GM23248 (cell line): ENCODE results near the gene DTX3L. TPM values are rescaled to one million over a fixed set of nuclear protein-coding genes. Genes with fewer than 3 reads are reported as not detected.

Experiments
- DNase-seq: peaks from one replicate; pipeline ENCODE4 v3.0.0-alpha.2; 2015
- H2AFZ ChIP-seq: fragments of 200-600 bp; sonication (generic); 2 replicates; pipeline ENCODE4 v1.6.1; 2016; ENCODE audit warnings: antibody characterized with exemption
- H3F3A ChIP-seq: fragments of 200-600 bp; sonication (generic); 2 replicates; pipeline ENCODE4 v1.6.1; 2016; ENCODE audit warnings: mild to moderate bottlenecking, antibody characterized with exemption, mixed run types; ENCODE audit not compliant: insufficient read depth
- H3K27ac ChIP-seq: fragments of 200-600 bp; sonication (generic); 2 replicates; pipeline ENCODE4 v1.5.1; 2016; ENCODE audit warnings: mild to moderate bottlenecking
- H3K27me3 ChIP-seq: fragments of 200-600 bp; sonication (generic); replicated peaks from 2 replicates; pipeline ENCODE4 v1.6.1; 2016; ENCODE audit warnings: mild to moderate bottlenecking; ENCODE audit not compliant: insufficient read depth
- H3K36me3 ChIP-seq: fragments of 200-600 bp; sonication (generic); 2 replicates; pipeline ENCODE4 v1.6.1; 2016; ENCODE audit warnings: low read depth, mild to moderate bottlenecking
- H3K4me1 ChIP-seq: fragments of 200-600 bp; sonication (generic); 2 replicates; pipeline ENCODE4 v1.6.1; 2016; ENCODE audit warnings: mild to moderate bottlenecking; ENCODE audit not compliant: insufficient read depth
- H3K4me2 ChIP-seq: fragments of 200-600 bp; sonication (generic); one replicate; pipeline ENCODE4 v1.6.1; 2016; ENCODE audit warnings: mild to moderate bottlenecking; ENCODE audit not compliant: unreplicated experiment
- H3K4me3 ChIP-seq: fragments of 200-600 bp; sonication (generic); 2 replicates; pipeline ENCODE4 v1.5.1; 2016; ENCODE audit warnings: mild to moderate bottlenecking
- H3K79me2 ChIP-seq: fragments of 200-600 bp; sonication (generic); 2 replicates; pipeline ENCODE4 v1.6.1; 2016; ENCODE audit warnings: mild to moderate bottlenecking; ENCODE audit not compliant: insufficient read depth
- H3K9ac ChIP-seq: fragments of 200-600 bp; sonication (generic); 2 replicates; pipeline ENCODE4 v1.6.1; 2016; ENCODE audit warnings: mild to moderate bottlenecking
- H3K9me2 ChIP-seq: fragments of 200-600 bp; sonication (generic); 2 replicates; pipeline ENCODE4 v1.6.1; 2016; ENCODE audit warnings: mixed run types, mild to moderate bottlenecking, moderate library complexity; ENCODE audit not compliant: insufficient read depth
- H3K9me3 ChIP-seq: fragments of 200-600 bp; sonication (generic); one replicate; pipeline ENCODE4 v1.6.1; 2017; ENCODE audit warnings: low read depth
- H4K20me1 ChIP-seq: fragments of 200-600 bp; sonication (generic); 2 replicates; pipeline ENCODE4 v1.6.0; 2016; ENCODE audit not compliant: insufficient read depth
- EZH2 ChIP-seq: fragments of 200-600 bp; sonication (generic); IDR thresholded peaks from 2 replicates; pipeline ENCODE4 v1.6.1; 2018; ENCODE audit warnings: antibody characterized with exemption, mild to moderate bottlenecking; ENCODE audit not compliant: insufficient read depth, poor library complexity, severe bottlenecking
- EZH2phosphoT487 ChIP-seq: fragments of 200-600 bp; sonication (generic); IDR thresholded peaks from 2 replicates; pipeline ENCODE4 v1.6.1; 2018; ENCODE audit warnings: antibody characterized with exemption, moderate library complexity, mild to moderate bottlenecking, low read depth; ENCODE audit not compliant: insufficient read depth
- WGBS, 2 experiments: methylation state at CpG; one replicate each; pipeline ENCODE4 v1.1.6; 2015 to 2017; ENCODE audit warnings: low lambda C conversion rate in 2 of 2, low coverage in 1 of 2; ENCODE audit errors: missing lambda C conversion rate in 2 of 2; 5-methylcytosine and 5-hydroxymethylcytosine counted together
- in situ Hi-C: fragments of 300-500 bp; cut with MboI; formaldehyde crosslinking; loops from 2 replicates; pipeline ENCODE4 v1.15.0; 2020
- polyA plus RNA-seq: library from polyadenylated mRNA; unstranded; fragments of >200 nt; fragmentation: Nextera tagmentation; extraction: Ambion mirVana; gene quantifications from 2 replicates; pipeline ENCODE4 v1.2.1, GENCODE V29; 2016
- total RNA-seq: library from RNA; depleted of rRNA; stranded (reverse); fragments of >200 nt; shearing (Covaris generic); gene quantifications from 2 replicates; pipeline ENCODE4 v1.2.3, GENCODE V29; 2014

The DTX3L gene
- total and polyA plus RNA-seq, 2 experiments from 2014 or later, result 9.4 to 10.1 TPM

GRCh38 chr3:122546151-122546550 is 18.0 kb upstream of the DTX3L start:
- no peak for DNase-seq
- no peaks in the 10 kb centered on the region for H4K20me1 ChIP-seq
- no peak overlapping the region for H3K4me2 ChIP-seq
- no peak overlapping the region for H3K4me3 ChIP-seq
- no peaks in the 10 kb centered on the region for H3K9me2 ChIP-seq
- H3K9ac ChIP-seq, result no peak overlapping the region
- H3K4me1 ChIP-seq, result no peaks in the 10 kb centered on the region
- peaks cover 5% of the 10 kb centered on the region; the same call in 1 of the 2 replicates for H3K36me3 ChIP-seq
- no peaks in the 10 kb centered on the region for H3K9me3 ChIP-seq
- no peaks in the 10 kb centered on the region for H3K27me3 ChIP-seq
- H3K27ac ChIP-seq, result no peak overlapping the region
- H3K79me2 ChIP-seq, result no peaks in the 10 kb centered on the region
- no peaks in the 10 kb centered on the region for H3F3A ChIP-seq
- in situ Hi-C loops, result no loop called here
- H2AFZ ChIP-seq, result no peak overlapping the region
- TF ChIP-seq EZH2 (no peak), EZH2phosphoT487 (no peak)
- WGBS, 2 experiments, result 82 to 84% methylated on average over 5 of the region's 5 CpGs

GRCh38 chr3:122548076-122548475 is 16.1 kb upstream of the DTX3L start:
- H3K4me1 ChIP-seq, result no peaks in the 10 kb centered on the region
- no peaks in the 10 kb centered on the region for H3K27me3 ChIP-seq
- no peaks in the 10 kb centered on the region for H3K9me3 ChIP-seq
- no peaks in the 10 kb centered on the region for H3K79me2 ChIP-seq
- H3K27ac ChIP-seq, result no peak overlapping the region
- WGBS, 2 experiments, result 52 to 54% methylated on average over 3 of the region's 3 CpGs
- no peak for DNase-seq
- H3K36me3 ChIP-seq, result peaks cover 5% of the 10 kb centered on the region; the same call in 1 of the 2 replicates
- H3F3A ChIP-seq, result no peaks in the 10 kb centered on the region
- no peak overlapping the region for H2AFZ ChIP-seq
- no peaks in the 10 kb centered on the region for H4K20me1 ChIP-seq
- H3K9ac ChIP-seq, result no peak overlapping the region
- H3K9me2 ChIP-seq, result no peaks in the 10 kb centered on the region
- no peak overlapping the region for H3K4me3 ChIP-seq
- TF ChIP-seq EZH2phosphoT487, result no peak
- no peak for TF ChIP-seq EZH2
- in situ Hi-C loops, result no loop called here
- H3K4me2 ChIP-seq, result no peak overlapping the region

- Histone ChIP-seq H3K4me1 (no peaks in the 10 kb centered on the region), H3K9me2 (no peaks in the 10 kb centered on the region), H3K4me3 (no peak overlapping the region), H4K20me1 (no peaks in the 10 kb centered on the region), H3K9ac (no peak overlapping the region), H3K36me3 (peaks cover 5% of the 10 kb centered on the region; the same call in 1 of the 2 replicates), H2AFZ (no peak overlapping the region), H3K27ac (no peak overlapping the region), H3K9me3 (no peaks in the 10 kb centered on the region), H3K79me2 (no peaks in the 10 kb centered on the region), H3K4me2 (no peak overlapping the region), H3F3A (no peaks in the 10 kb centered on the region), H3K27me3 (no peaks in the 10 kb centered on the region)
- WGBS, 2 experiments, result 48 to 53% methylated on average over 1 of the region's 1 CpG
- TF ChIP-seq EZH2phosphoT487, result no peak
- TF ChIP-seq EZH2, result no peak
- no peak for DNase-seq
- in situ Hi-C loops, result no loop called here
These were observed 15.5 kb upstream of the DTX3L start for GRCh38 chr3:122548619-122549018.

GRCh38 chr3:122553171-122553570 is 11.0 kb upstream of the DTX3L start:
- Histone ChIP-seq H3K27me3 (no peaks in the 10 kb centered on the region), H3K36me3 (no peaks in the 10 kb centered on the region; the same call in 1 of the 2 replicates), H3K27ac (no peak overlapping the region), H3K9ac (no peak overlapping the region), H2AFZ (no peak overlapping the region), H3K4me1 (no peaks in the 10 kb centered on the region), H4K20me1 (no peaks in the 10 kb centered on the region), H3F3A (no peaks in the 10 kb centered on the region), H3K79me2 (no peaks in the 10 kb centered on the region), H3K4me3 (no peak overlapping the region), H3K4me2 (no peak overlapping the region), H3K9me3 (no peaks in the 10 kb centered on the region), H3K9me2 (no peaks in the 10 kb centered on the region)
- no peak for DNase-seq
- in situ Hi-C loops, result no loop called here
- TF ChIP-seq EZH2 (no peak), EZH2phosphoT487 (no peak)
- WGBS, 2 experiments, result 70 to 74% methylated on average over 3 of the region's 3 CpGs
